AG04450 (cell line): ENCODE measurements around the gene BIK. TPM values are rescaled to one million over a fixed set of nuclear protein-coding genes. Genes with fewer than 3 reads are reported as not detected.
"Not testable (repeated sequence)": the region's sequence is repeated elsewhere in the genome, so short reads cannot be mapped to it uniquely, and the experiment has no call there.

Experiments
- CTCF ChIA-PET: fragments of 300-600, 350-600 bp; formaldehyde crosslinking; extraction: SDS; loops from one replicate; lab custom pipeline; 2022; ENCODE audit warnings: antibody characterized with exemption, inconsistent platforms; lab: Charles Lee
- POLR2A ChIA-PET: fragments of 350-600 bp; formaldehyde crosslinking; extraction: SDS; loops from one replicate; lab custom pipeline; 2021; ENCODE audit warnings: antibody characterized with exemption, inconsistent platforms; lab: Yijun Ruan, JAX
- DNase-seq: peaks from one replicate; pipeline ENCODE4 v3.0.0-alpha.2; 2011; ENCODE audit warnings: low read depth, low spot score
- H3K27ac ChIP-seq: one replicate; pipeline ENCODE4 v1.5.1; 2012; ENCODE audit warnings: low read depth, low read length, control low read depth
- H3K27me3 ChIP-seq: one replicate; pipeline ENCODE4 v1.6.0; 2012; ENCODE audit warnings: low read length; ENCODE audit not compliant: control insufficient read depth, insufficient read depth
- H3K4me3 ChIP-seq: 2 replicates; pipeline ENCODE4 v1.5.1; 2011; ENCODE audit warnings: mild to moderate bottlenecking, low read depth, low read length, control low read depth
- H3K9me3 ChIP-seq: 2 replicates; pipeline ENCODE4 v1.5.1; 2012; ENCODE audit warnings: low read length; ENCODE audit not compliant: control insufficient read depth, insufficient read depth
- CTCF ChIP-seq: IDR thresholded peaks from 2 replicates; pipeline ENCODE4 v1.5.1; 2011; ENCODE audit warnings: low read depth, low read length, control low read depth, inconsistent platforms
- polyA plus RNA-seq: library from polyadenylated mRNA; depleted of rRNA; stranded (reverse); fragments of >200 nt; gene quantifications from 2 replicates; pipeline ENCODE4 v1.2.3, GENCODE V29; 2011

BIK gene
- polyA plus RNA-seq, 1 experiment, result not detected

GRCh38 chr22:43136801-43137200 lies 26.3 kb downstream of the BIK start:
- Histone ChIP-seq H3K27ac (no peak overlapping the region), H3K9me3 (no peaks in the 10 kb centered on the region), H3K4me3 (no peak overlapping the region), H3K27me3 (no peaks in the 10 kb centered on the region)
- CTCF ChIA-PET, result no interaction called here
- POLR2A ChIA-PET, result no interaction called here
- no peak for DNase-seq
- no peak for TF ChIP-seq CTCF

GRCh38 chr22:43142880-43143562 lies 32.5 kb downstream of the BIK start, which contains the start of gene MCAT:
Gene MCAT, minus strand, starts transcription at chr22:43143398. Its CDS starts 50 bp downstream, at chr22:43143348.
- TF ChIP-seq CTCF, result no peak
- peak within 1 kb of the TSS; percentile 88 for H3K4me3 ChIP-seq
- no peaks in the 10 kb centered on the region for H3K27me3 ChIP-seq
- CTCF ChIA-PET, result no interaction called here
- POLR2A ChIA-PET, result interaction anchor here (1.2 kb wide), 1 partner anchor 14 kb away, joined by 3 read pairs; no protein-coding TSS in a partner anchor
- no peak within 1 kb of the TSS for H3K27ac ChIP-seq
- DNase-seq, result peak; percentile 13
- no peaks in the 10 kb centered on the region for H3K9me3 ChIP-seq

GRCh38 chr22:43144949-43145348 lies 34.4 kb downstream of the BIK start:
- Histone ChIP-seq H3K27ac (no peak overlapping the region), H3K27me3 (no peaks in the 10 kb centered on the region), H3K4me3 (no peak overlapping the region), H3K9me3 (no peaks in the 10 kb centered on the region)
- ChIA-PET CTCF (no interaction called here), POLR2A (no interaction called here)
- TF ChIP-seq CTCF, result no peak
- DNase-seq, result no peak

- DNase-seq, CTCF ChIA-PET, H3K9me3 ChIP-seq, H3K27ac ChIP-seq, H3K27me3 ChIP-seq, POLR2A ChIA-PET, H3K4me3 ChIP-seq: not testable (repeated sequence)
Measured at GRCh38 chr22:43145371-43145770, 34.8 kb downstream of the BIK start.

DNA sequence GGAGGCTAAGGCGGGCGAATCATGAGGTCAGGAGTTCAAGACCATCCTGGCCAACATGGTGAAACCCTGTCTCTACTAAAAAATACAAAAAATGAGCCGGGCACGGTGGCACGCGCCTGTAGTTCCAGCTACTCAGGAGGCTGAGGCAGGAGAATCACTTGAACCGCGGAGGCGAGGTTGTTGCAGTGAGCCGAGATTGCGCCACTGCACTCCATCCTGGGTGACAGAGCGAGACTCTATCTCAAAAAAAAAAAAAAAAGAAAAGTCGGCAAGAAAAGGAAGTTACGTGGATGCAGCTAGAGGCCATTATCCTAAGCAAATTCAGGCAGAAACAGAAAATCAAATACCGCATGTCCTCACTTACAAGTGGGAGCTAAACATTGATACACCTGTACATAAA lies 35.8 kb downstream of the BIK start:
- H3K27me3 ChIP-seq, DNase-seq, H3K27ac ChIP-seq, CTCF ChIA-PET, POLR2A ChIA-PET, H3K9me3 ChIP-seq, H3K4me3 ChIP-seq: not testable (repeated sequence)

DNA sequence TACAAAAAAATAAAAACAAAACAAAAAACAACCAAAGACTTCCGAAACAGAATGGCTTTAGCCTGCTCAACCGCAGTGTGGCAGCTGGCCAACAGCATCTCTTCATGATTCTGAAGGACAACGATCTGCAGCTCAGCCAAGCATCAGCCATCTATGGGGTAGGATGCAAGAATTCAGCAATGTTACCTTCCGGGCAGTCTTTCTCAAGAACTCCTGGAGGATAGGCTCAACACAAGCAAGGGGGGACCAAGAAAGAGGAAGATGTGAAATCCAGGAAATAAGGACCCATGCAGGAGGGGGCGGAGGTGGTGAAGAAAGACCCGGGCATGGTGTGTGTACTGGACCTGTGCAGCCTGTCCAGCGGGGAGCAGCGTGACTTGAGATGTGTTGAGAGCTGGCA lies 37.3 kb downstream of the BIK start:
- no peak overlapping the region for H3K4me3 ChIP-seq
- H3K9me3 ChIP-seq, result no peaks in the 10 kb centered on the region; the same call in 1 of the 2 replicates
- ChIA-PET CTCF (no interaction called here), POLR2A (no interaction called here)
- TF ChIP-seq CTCF, result no peak
- H3K27ac ChIP-seq, result no peak overlapping the region
- no peak for DNase-seq
- no peaks in the 10 kb centered on the region for H3K27me3 ChIP-seq
